ENCODE data around the gene CACHD1.

DNA sequence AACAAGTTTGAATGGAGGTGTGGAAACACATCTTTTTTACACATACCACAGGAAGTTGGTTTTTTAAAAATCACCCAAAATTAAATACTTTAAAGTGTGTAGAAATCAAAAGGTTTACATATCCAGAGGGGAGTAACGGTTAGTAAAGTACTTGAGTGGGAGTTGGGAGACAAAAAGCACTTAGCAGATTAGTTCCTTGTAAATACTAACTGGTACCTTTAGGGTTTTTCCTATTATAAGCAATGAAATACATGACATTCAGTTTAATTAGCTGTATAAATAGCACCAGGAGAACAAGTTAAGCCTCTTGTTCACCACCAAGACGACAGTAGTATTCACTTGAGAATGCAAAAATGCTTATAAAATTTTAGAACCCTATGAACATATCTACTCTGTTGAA, 251.2 kb downstream of the CACHD1 start:
- TF ChIP-seq, protein P1, sequence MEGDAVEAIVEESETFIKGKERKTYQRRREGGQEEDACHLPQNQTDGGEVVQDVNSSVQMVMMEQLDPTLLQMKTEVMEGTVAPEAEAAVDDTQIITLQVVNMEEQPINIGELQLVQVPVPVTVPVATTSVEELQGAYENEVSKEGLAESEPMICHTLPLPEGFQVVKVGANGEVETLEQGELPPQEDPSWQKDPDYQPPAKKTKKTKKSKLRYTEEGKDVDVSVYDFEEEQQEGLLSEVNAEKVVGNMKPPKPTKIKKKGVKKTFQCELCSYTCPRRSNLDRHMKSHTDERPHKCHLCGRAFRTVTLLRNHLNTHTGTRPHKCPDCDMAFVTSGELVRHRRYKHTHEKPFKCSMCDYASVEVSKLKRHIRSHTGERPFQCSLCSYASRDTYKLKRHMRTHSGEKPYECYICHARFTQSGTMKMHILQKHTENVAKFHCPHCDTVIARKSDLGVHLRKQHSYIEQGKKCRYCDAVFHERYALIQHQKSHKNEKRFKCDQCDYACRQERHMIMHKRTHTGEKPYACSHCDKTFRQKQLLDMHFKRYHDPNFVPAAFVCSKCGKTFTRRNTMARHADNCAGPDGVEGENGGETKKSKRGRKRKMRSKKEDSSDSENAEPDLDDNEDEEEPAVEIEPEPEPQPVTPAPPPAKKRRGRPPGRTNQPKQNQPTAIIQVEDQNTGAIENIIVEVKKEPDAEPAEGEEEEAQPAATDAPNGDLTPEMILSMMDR (IDR thresholded peaks at IDR 0.05; ENCODE audit: low read depth, low read length) = no peak
- TF ChIP-seq MYC (IDR thresholded peaks at IDR 0.05; ENCODE audit: low read depth, low read length) = no peak

Data from NB4 (cell line).